T follicular helper cell (primary cell): Measurements from ENCODE around the gene PRR19.

ENCODE experiments used
- DNase-seq: peaks from one replicate; pipeline ENCODE4 v3.0.0-alpha.2; 2020; ENCODE audit warnings: low read depth

Gene PRR19

GRCh38 chr19:42295342-42295741 is 6.6 kb upstream of the PRR19 start:
- DNase-seq: no peak

GRCh38 chr19:42295831-42296525 is 6.0 kb upstream of the PRR19 start:
- peak; percentile 82 for DNase-seq

GRCh38 chr19:42297039-42297438 is 4.9 kb upstream of the PRR19 start:
- DNase-seq: no peak

GRCh38 chr19:42303101-42303464 is 1.2 kb downstream of the PRR19 start:
- DNase-seq: no peak

GRCh38 chr19:42303876-42304275 is 1.9 kb downstream of the PRR19 start:
- DNase-seq: no peak

- DNase-seq: no peak
Observed at GRCh38 chr19:42306646-42307045, 4.7 kb downstream of the PRR19 start.

GRCh38 chr19:42309686-42310085 is 7.8 kb downstream of the PRR19 start:
- no peak for DNase-seq

- no peak for DNase-seq
Observed at GRCh38 chr19:42311657-42312056, 9.7 kb downstream of the PRR19 start.

GRCh38 chr19:42312370-42312769 is 10.4 kb downstream of the PRR19 start:
- DNase-seq: no peak

- no peak for DNase-seq
Observed at GRCh38 chr19:42313096-42313839, 11.3 kb downstream of the PRR19 start, which contains the start of gene TMEM145. TMEM145 (plus strand) TSS chr19:42313309; CDS start chr19:42313377, 68 bp downstream.

GRCh38 chr19:42313840-42314755 is 12.2 kb downstream of the PRR19 start:
- DNase-seq: no peak

- DNase-seq: no peak
Observed at GRCh38 chr19:42315024-42315423, 13.1 kb downstream of the PRR19 start.

GRCh38 chr19:42316223-42317211 is 14.6 kb downstream of the PRR19 start:
- no peak for DNase-seq

- no peak for DNase-seq
Observed at GRCh38 chr19:42317535-42317934, 15.6 kb downstream of the PRR19 start.

- no peak for DNase-seq
Observed at GRCh38 chr19:42322305-42322704, 20.4 kb downstream of the PRR19 start.

GRCh38 chr19:42323473-42323851 is 21.5 kb downstream of the PRR19 start:
- no peak for DNase-seq

- no peak for DNase-seq
Observed at GRCh38 chr19:42323852-42324654, 22.1 kb downstream of the PRR19 start.

- no peak for DNase-seq
Observed at GRCh38 chr19:42324655-42325307, 22.8 kb downstream of the PRR19 start.

- DNase-seq: peak; percentile 96
Observed at GRCh38 chr19:42325308-42325895, 23.5 kb downstream of the PRR19 start, which contains the start of gene MEGF8. MEGF8 (plus strand) TSS chr19:42325635; CDS start chr19:42326244, 609 bp downstream.
